SU-DHL-6 (cell line): ENCODE results near the gene ZNF362.

Experiments
- CTCF ChIP-seq: fragments of 200-600 bp; sonication (generic); IDR thresholded peaks from one replicate; pipeline ENCODE4 v1.5.1; 2017; ENCODE audit warnings: antibody characterized with exemption, mild to moderate bottlenecking, low read length, moderate library complexity; ENCODE audit not compliant: insufficient read depth, poor library complexity, severe bottlenecking
- EZH2phosphoT487 ChIP-seq: fragments of 200-600 bp; sonication (generic), shearing (Covaris generic); conservative IDR thresholded peaks from 2 replicates; pipeline ENCODE4 v1.6.1; 2018; ENCODE audit warnings: mild to moderate bottlenecking, antibody characterized with exemption, low read length, moderate library complexity, mixed read lengths

GRCh38 chr1:33244143-33244808, 12.0 kb upstream of the ZNF362 start:
- TF ChIP-seq CTCF = no peak
- TF ChIP-seq EZH2phosphoT487 = no peak
